ENCODE results near the gene PPP1CA. TPM values are rescaled to one million over a fixed set of nuclear protein-coding genes. Genes with fewer than 3 reads are reported as not detected.

PPP1CA gene
- total RNA-seq, 5 donors from 2014 or later (not counting 1 experiment from before 2014, with no cell fraction given) = 118 to 198 (median 186) TPM

- peak overlapping the region; percentile 53 to 62 for H3K4me3 ChIP-seq (ENCODE audit: control insufficient read depth in 1 of 2, extremely low read depth in 1 of 2, low read length in 1 of 2)
- 81% methylated on average over 16 of the region's 21 CpGs for WGBS (ENCODE audit: insufficient coverage)
- H3K4me1 Mint-ChIP-seq = peaks cover 51 to 61% (median 58%) of the 10 kb centered on the region in 3 donors
- ChIA-PET CTCF (interaction anchor here in 1 of 2 donors (0.7 to 0.8 kb wide), 2 partner anchors 17 to 18 kb away, joined by 3 read pairs; partner anchors contain the start of gene PTPRCAP), POLR2A (interaction anchor here in 1 of 2 donors (0.5 to 0.6 kb wide), 2 partner anchors 9 to 126 kb away, joined by 3 to 5 read pairs; no protein-coding TSS in a partner anchor)
- H3K27ac Mint-ChIP-seq = peak overlapping the region; percentile 91 to 93
- peak overlapping the region; percentile 75 to 86 (median 83) for H3K4me3 Mint-ChIP-seq
- H3K9me3 Mint-ChIP-seq = no peaks in the 10 kb centered on the region
- H3K36me3 Mint-ChIP-seq = no peaks in the 10 kb centered on the region
- H3K36me3 ChIP-seq (ENCODE audit: control insufficient read depth in 2 of 2, extremely low read depth in 1 of 2, insufficient read depth in 1 of 2, low read length in 1 of 2) = no peaks in the 10 kb centered on the region
- peaks cover 41 to 69% of the 10 kb centered on the region in 2 experiments for H3K4me1 ChIP-seq (ENCODE audit: control insufficient read depth in 1 of 2, extremely low read depth in 1 of 2, insufficient read depth in 2 of 2, low read length in 2 of 2)
- H3K27me3 ChIP-seq (replicated peaks in 1 of 2; ENCODE audit: control insufficient read depth in 2 of 2, extremely low read depth in 1 of 2, insufficient read depth in 2 of 2, low read length in 1 of 2) = no peaks in the 10 kb centered on the region
- H3K27me3 Mint-ChIP-seq = no peaks in the 10 kb centered on the region
- H3K27ac ChIP-seq (ENCODE audit: low read length) = peak overlapping the region; percentile 72
- ATAC-seq (replicated peaks in 1 of 4) (no peak), DNase-seq (peak in 2 of 35 experiments; percentile 22 to 38)
- no peaks in the 10 kb centered on the region for H3K9me3 ChIP-seq
Measured at GRCh38 chr11:67419325-67420049, 17.8 kb upstream of the PPP1CA start.

GRCh38 chr11:67418476-67419281 is 17.0 kb upstream of the PPP1CA start:
- H3K27me3 ChIP-seq (replicated peaks in 1 of 2; ENCODE audit: control insufficient read depth in 2 of 2, extremely low read depth in 1 of 2, insufficient read depth in 2 of 2, low read length in 1 of 2) = no peaks in the 10 kb centered on the region
- Mint-ChIP-seq H3K36me3 (no peaks in the 10 kb centered on the region), H3K4me1 (peaks cover 51 to 64% (median 61%) of the 10 kb centered on the region in 3 donors), H3K27ac (peak overlapping the region; percentile 91 to 93), H3K27me3 (no peaks in the 10 kb centered on the region), H3K4me3 (peak overlapping the region; percentile 75 to 86 (median 83)), H3K9me3 (no peaks in the 10 kb centered on the region)
- peak in 25 of 35 experiments; percentile 35 to 71 (median 55) for DNase-seq
- H3K27ac ChIP-seq (ENCODE audit: low read length) = peak overlapping the region; percentile 72
- H3K36me3 ChIP-seq (ENCODE audit: control insufficient read depth in 2 of 2, extremely low read depth in 1 of 2, insufficient read depth in 1 of 2, low read length in 1 of 2) = no peaks in the 10 kb centered on the region
- H3K9me3 ChIP-seq = no peaks in the 10 kb centered on the region
- peaks cover 41 to 74% of the 10 kb centered on the region in 2 experiments for H3K4me1 ChIP-seq (ENCODE audit: control insufficient read depth in 1 of 2, extremely low read depth in 1 of 2, insufficient read depth in 2 of 2, low read length in 2 of 2)
- ChIA-PET POLR2A (no interaction called here), CTCF (interaction anchor here in 1 of 2 donors (0.6 to 0.8 kb wide), 2 partner anchors 19 to 74 kb away, joined by 3 read pairs; partner anchors contain the start of gene PTPRCAP)
- peak; percentile 5 to 13 (median 10) for ATAC-seq (replicated peaks in 1 of 4)
- 43% methylated on average over 23 of the region's 26 CpGs for WGBS (ENCODE audit: insufficient coverage)
- peak overlapping the region; percentile 53 to 62 for H3K4me3 ChIP-seq (ENCODE audit: control insufficient read depth in 1 of 2, extremely low read depth in 1 of 2, low read length in 1 of 2)

GRCh38 chr11:67417425-67417824 is 15.8 kb upstream of the PPP1CA start:
- Histone ChIP-seq H3K4me1 (ENCODE audit: control insufficient read depth in 1 of 2, extremely low read depth in 1 of 2, insufficient read depth in 2 of 2, low read length in 2 of 2) (peaks cover 51 to 84% of the 10 kb centered on the region in 2 experiments), H3K4me3 (ENCODE audit: control insufficient read depth in 1 of 2, extremely low read depth in 1 of 2, low read length in 1 of 2) (peak overlapping the region; percentile 19 to 39), H3K36me3 (ENCODE audit: control insufficient read depth in 2 of 2, extremely low read depth in 1 of 2, insufficient read depth in 1 of 2, low read length in 1 of 2) (no peaks in the 10 kb centered on the region), H3K9me3 (no peaks in the 10 kb centered on the region), H3K27ac (ENCODE audit: low read length) (peak overlapping the region; percentile 72), H3K27me3 (replicated peaks in 1 of 2; ENCODE audit: control insufficient read depth in 2 of 2, extremely low read depth in 1 of 2, insufficient read depth in 2 of 2, low read length in 1 of 2) (no peaks in the 10 kb centered on the region)
- ATAC-seq (replicated peaks in 1 of 4) (no peak), DNase-seq (peak in 1 of 35 experiments; percentile 14)
- POLR2A ChIA-PET = no interaction called here
- peaks cover 59 to 68% (median 66%) of the 10 kb centered on the region in 3 donors for H3K4me1 Mint-ChIP-seq
- no peaks in the 10 kb centered on the region for H3K9me3 Mint-ChIP-seq
- no peaks in the 10 kb centered on the region for H3K27me3 Mint-ChIP-seq
- 82% methylated on average over 12 of the region's 12 CpGs for WGBS (ENCODE audit: insufficient coverage)
- H3K4me3 Mint-ChIP-seq = peak overlapping the region in 2 of 3 donors; percentile 77 to 86
- H3K27ac Mint-ChIP-seq = peak overlapping the region; percentile 93 to 99
- no peaks in the 10 kb centered on the region for H3K36me3 Mint-ChIP-seq
- CTCF ChIA-PET = interaction anchor here in 1 of 2 donors (0.8 kb wide), 1 partner anchor 16 kb away, joined by 3 read pairs; no protein-coding TSS in a partner anchor

- 81% methylated on average over 5 of the region's 21 CpGs for whole genome bisulfite sequencing (ENCODE audit: insufficient coverage)
- peak overlapping the region; percentile 98 to 99 for H3K27ac Mint-ChIP-seq
- no peaks in the 10 kb centered on the region for H3K36me3 Mint-ChIP-seq
- no peaks in the 10 kb centered on the region for H3K9me3 Mint-ChIP-seq
- Histone ChIP-seq H3K27me3 (replicated peaks in 1 of 2; ENCODE audit: control insufficient read depth in 2 of 2, extremely low read depth in 1 of 2, insufficient read depth in 2 of 2, low read length in 1 of 2) (no peaks in the 10 kb centered on the region), H3K36me3 (ENCODE audit: control insufficient read depth in 2 of 2, extremely low read depth in 1 of 2, insufficient read depth in 1 of 2, low read length in 1 of 2) (no peaks in the 10 kb centered on the region), H3K9me3 (no peaks in the 10 kb centered on the region), H3K4me3 (ENCODE audit: control insufficient read depth in 1 of 2, extremely low read depth in 1 of 2, low read length in 1 of 2) (peak overlapping the region; percentile 19 to 39), H3K4me1 (ENCODE audit: control insufficient read depth in 1 of 2, extremely low read depth in 1 of 2, insufficient read depth in 2 of 2, low read length in 2 of 2) (peaks cover 58 to 91% of the 10 kb centered on the region in 2 experiments), H3K27ac (ENCODE audit: low read length) (peak overlapping the region; percentile 72)
- peak; percentile 75 to 95 (median 90) for DNase-seq
- H3K4me3 Mint-ChIP-seq = peak overlapping the region; percentile 77 to 86 (median 81)
- ChIA-PET CTCF (interaction anchor here (0.8 to 1.2 kb wide), 2 partner anchors 8 to 17 kb away, joined by 3 to 4 read pairs; no protein-coding TSS in a partner anchor), POLR2A (no interaction called here)
- peaks cover 67 to 76% (median 73%) of the 10 kb centered on the region in 3 donors for H3K4me1 Mint-ChIP-seq
- peak; percentile 64 to 69 (median 66) for ATAC-seq (replicated peaks in 1 of 4)
- H3K27me3 Mint-ChIP-seq = no peaks in the 10 kb centered on the region
Measured at GRCh38 chr11:67416416-67417335, 15.0 kb upstream of the PPP1CA start.

GRCh38 chr11:67415501-67416304 is 14.0 kb upstream of the PPP1CA start, which contains the start of gene CARNS1:
TSS of gene CARNS1 (plus strand) at chr11:67415678. CDS start at chr11:67416200, 522 bp downstream.
- no peaks in the 10 kb centered on the region for H3K36me3 Mint-ChIP-seq
- ATAC-seq (replicated peaks in 1 of 4) = no peak
- Histone ChIP-seq H3K36me3 (ENCODE audit: control insufficient read depth in 2 of 2, extremely low read depth in 1 of 2, insufficient read depth in 1 of 2, low read length in 1 of 2) (no peaks in the 10 kb centered on the region), H3K27ac (ENCODE audit: low read length) (peak within 1 kb of the TSS; percentile 72), H3K9me3 (no peaks in the 10 kb centered on the region), H3K4me1 (ENCODE audit: control insufficient read depth in 1 of 2, extremely low read depth in 1 of 2, insufficient read depth in 2 of 2, low read length in 2 of 2) (peaks cover 68 to 95% of the 10 kb centered on the region in 2 experiments), H3K4me3 (ENCODE audit: control insufficient read depth in 1 of 2, extremely low read depth in 1 of 2, low read length in 1 of 2) (peak within 1 kb of the TSS; percentile 48 to 49), H3K27me3 (replicated peaks in 1 of 2; ENCODE audit: control insufficient read depth in 2 of 2, extremely low read depth in 1 of 2, insufficient read depth in 2 of 2, low read length in 1 of 2) (no peaks in the 10 kb centered on the region)
- H3K4me3 Mint-ChIP-seq = peak within 1 kb of the TSS; percentile 77 to 97 (median 81)
- H3K9me3 Mint-ChIP-seq = no peaks in the 10 kb centered on the region
- H3K27ac Mint-ChIP-seq = peak within 1 kb of the TSS; percentile 98 to 99
- ChIA-PET POLR2A (interaction anchor here in 1 of 2 donors (0.6 kb wide), 1 partner anchor 59 kb away, joined by 4 read pairs; no protein-coding TSS in a partner anchor), CTCF (interaction anchor here in 1 of 2 donors (1.2 kb wide), 1 partner anchor 9 kb away, joined by 4 read pairs; no protein-coding TSS in a partner anchor)
- 4% methylated on average over 38 of the region's 67 CpGs for WGBS (ENCODE audit: insufficient coverage)
- H3K4me1 Mint-ChIP-seq = peaks cover 73 to 79% (median 79%) of the 10 kb centered on the region in 3 donors
- peak in 1 of 35 experiments; percentile 20 for DNase-seq
- H3K27me3 Mint-ChIP-seq = no peaks in the 10 kb centered on the region
